Stomach (tissue), 9 donors: ENCODE measurements around the gene AANAT. TPM values are rescaled to one million over a fixed set of nuclear protein-coding genes. Genes with fewer than 3 reads are reported as not detected.

ENCODE experiments used
- DNase-seq, 2 donors: peaks; one replicate each; pipeline versions ENCODE4 v3.0.0 to v3.0.0-alpha.2; 2013 to 2019
- H3K27ac ChIP-seq, 5 donors: fragments of 200-600 bp in 4 of 5; sonication (generic) in 4 of 5; one replicate each; pipeline ENCODE4 v1.5.1; 2013 to 2019; ENCODE audit warnings: mild to moderate bottlenecking in 1 of 5, moderate library complexity in 1 of 5
- H3K27me3 ChIP-seq, 3 donors: fragments of 200-600 bp; sonication (generic); one replicate each; pipeline ENCODE4 v1.5.1; 2017 to 2019; ENCODE audit warnings: mixed run types in 1 of 3
- H3K36me3 ChIP-seq, 4 donors: fragments of 200-600 bp; sonication (generic); 1 replicate in 3 of 4; 2 replicates in 1 of 4; pipeline ENCODE4 v1.5.1; 2016 to 2019
- H3K4me1 ChIP-seq, 4 donors: fragments of 200-600 bp; sonication (generic); one replicate each; pipeline ENCODE4 v1.5.1; 2016 to 2019
- H3K4me3 ChIP-seq, 4 donors: fragments of 200-600 bp; sonication (generic) in 3 of 4; one replicate each; pipeline ENCODE4 v1.5.1; 2016 to 2019; ENCODE audit warnings: mild to moderate bottlenecking in 1 of 4
- H3K9me3 ChIP-seq, 4 donors: fragments of 200-600 bp; sonication (generic); one replicate each; pipeline ENCODE4 v1.5.1; 2016 to 2019
- EP300 ChIP-seq: sonication (generic); formaldehyde crosslinking; IDR thresholded peaks from one replicate; pipeline ENCODE4 v1.6.1; 2017; ENCODE audit warnings: antibody characterized with exemption
- POLR2A ChIP-seq, 4 donors: fragments of 450-650 bp; IDR thresholded peaks; one replicate each; pipeline ENCODE4 v1.6.1; 2016; ENCODE audit warnings: antibody characterized with exemption in 4 of 4, control low read depth in 2 of 4, mild to moderate bottlenecking in 1 of 4, moderate library complexity in 1 of 4
- POLR2AphosphoS5 ChIP-seq, 3 donors: sonication (generic); formaldehyde crosslinking; IDR thresholded peaks; one replicate each; pipeline ENCODE4 v1.6.1; 2016; ENCODE audit warnings: antibody characterized with exemption in 3 of 3
- WGBS, 5 donors: extraction: QIAGEN DNeasy Blood & Tissue Kit in 3 of 5; methylation state at CpG; one replicate each; pipeline versions ENCODE4 v1.1.5 to v1.1.7; 2013 to 2018; 5-methylcytosine and 5-hydroxymethylcytosine counted together
- intact Hi-C: fragments of 100-400 bp; cut with DNase I; formaldehyde crosslinking; loops from one replicate; pipeline ENCODE4 v1.15.1; 2023; ENCODE audit warnings: low total_unique reads
- polyA plus RNA-seq, 3 donors: library from polyadenylated mRNA; stranded (reverse); fragments of 200-250 nt; gene quantifications; one replicate each; pipeline ENCODE4 v1.2.3, GENCODE V29; 2013
- total RNA-seq, 5 donors: library from RNA; depleted of rRNA; stranded (reverse); fragments of >200 nt; gene quantifications; one replicate each; pipeline versions ENCODE4 v1.1.0 to v1.2.3, GENCODE V29; 2014 to 2016
- TF ChIP-seq, protein P1 (sequence below), 7 experiments: fragments of 450-650 bp in 4 of 7; fragments of 200-600 bp in 3 of 7; sonication (generic) in 3 of 7; IDR thresholded peaks; one replicate each; pipeline ENCODE4 v1.5.1; 2016 to 2019; ENCODE audit warnings: antibody characterized with exemption in 7 of 7, control low read depth in 2 of 7, mild to moderate bottlenecking in 1 of 7
- donor health status: healthy with polysubstance abuse.
- donor health status: Bipolar disorder and iron deficiency.
- donor health status: healthy.

Gene AANAT
- total and polyA plus RNA-seq, 8 donors: 0.44 TPM; not detected in 7

DNA sequence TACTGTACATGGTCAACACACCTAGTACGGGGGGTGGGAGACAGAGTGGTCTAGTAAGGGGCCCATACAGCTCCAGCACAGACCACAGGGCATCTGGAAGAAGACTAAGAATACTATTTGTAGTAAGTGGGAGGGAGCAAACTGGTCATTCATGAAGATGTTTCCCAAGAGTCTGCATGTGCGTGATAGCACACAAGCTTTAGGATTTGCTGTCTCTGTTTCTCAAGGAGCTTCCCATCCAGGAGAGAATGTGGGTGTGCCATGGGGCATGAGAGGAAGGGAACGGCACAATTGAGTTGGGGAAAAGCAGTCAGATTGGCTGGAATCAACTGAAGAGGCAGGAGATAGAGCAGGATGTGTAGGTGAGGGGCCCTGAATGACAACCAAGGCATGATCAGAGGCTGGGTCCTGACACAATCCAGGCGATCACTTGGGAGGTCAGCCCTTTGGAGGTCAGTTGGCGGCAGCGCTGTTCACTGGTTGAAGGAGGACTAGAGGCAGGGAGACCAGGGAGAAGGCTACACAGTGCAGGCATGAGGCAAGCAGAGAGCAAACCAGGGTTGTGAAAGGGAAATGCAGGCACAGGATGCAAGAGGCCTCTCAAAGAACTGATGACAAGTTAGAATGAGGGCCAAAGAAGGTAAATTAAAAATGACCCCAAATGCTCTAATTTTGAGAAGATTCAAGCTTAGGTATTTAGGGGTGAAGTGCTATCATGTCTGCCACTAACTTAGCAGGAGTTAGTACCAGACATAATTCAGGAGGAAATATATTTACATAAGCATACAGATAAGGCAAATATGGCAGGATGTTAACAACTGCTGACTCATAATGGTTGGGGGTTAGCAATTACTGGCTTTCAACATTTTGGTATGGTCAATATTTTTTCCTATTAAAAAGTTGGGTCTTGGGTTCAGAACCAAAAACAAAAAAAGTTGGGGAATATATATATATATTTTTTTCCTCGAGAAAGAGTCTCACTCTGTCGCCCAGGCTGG, 24.8 kb upstream of the AANAT start:
- Histone ChIP-seq H3K4me1 (peaks cover 22 to 72% (median 38%) of the 10 kb centered on the region in 4 donors), H3K27me3 (no peaks in the 10 kb centered on the region), H3K9me3 (no peaks in the 10 kb centered on the region), H3K27ac (no peak overlapping the region), H3K4me3 (no peak overlapping the region), H3K36me3 (no peaks in the 10 kb centered on the region)
- intact Hi-C loops: no loop called here
- TF ChIP-seq EP300: no peak
- no peak for TF ChIP-seq POLR2AphosphoS5 (IDR thresholded peaks at IDR 0.05)
- WGBS, 5 donors: 91 to 94% (median 93%) methylated on average over 8 of the region's 8 CpGs
- no peak for DNase-seq

DNA sequence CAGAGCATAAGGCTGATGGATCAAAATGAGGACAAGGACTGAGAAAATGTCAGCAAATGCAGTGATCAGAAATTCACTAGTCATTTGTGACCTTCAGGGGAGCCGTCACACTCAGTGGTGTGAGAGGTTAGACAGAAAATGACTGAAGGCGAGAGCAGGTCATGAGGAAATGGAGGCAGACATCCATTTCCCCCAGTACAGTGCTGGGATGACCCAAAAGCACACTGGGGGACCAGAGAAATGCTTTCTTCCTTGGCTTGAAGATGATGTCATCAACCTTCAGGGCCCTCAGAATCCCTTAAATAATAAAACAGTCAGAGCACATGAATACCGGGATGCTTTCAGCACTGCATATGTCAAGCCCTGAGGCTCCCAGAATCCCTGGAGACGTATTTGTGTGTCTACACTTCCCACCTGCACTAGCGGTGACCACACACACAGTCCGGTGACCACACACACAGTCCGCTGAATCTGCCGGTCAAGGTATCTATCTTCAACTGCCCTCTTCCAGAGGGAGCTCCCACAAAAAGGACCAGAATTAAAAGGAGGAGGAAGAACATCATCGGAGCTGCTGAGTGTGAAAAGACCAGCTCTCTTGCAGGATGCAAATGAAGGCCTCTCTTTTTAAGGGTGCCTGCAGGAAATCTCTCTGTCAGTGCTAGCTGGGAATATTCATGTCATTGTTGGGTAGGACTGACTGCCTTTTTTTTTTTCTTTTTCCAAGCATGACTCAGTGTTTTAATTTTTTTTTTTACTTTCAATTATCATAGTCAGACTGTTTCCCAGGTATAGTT, 22.7 kb upstream of the AANAT start:
- WGBS, 5 donors: 80 to 89% (median 86%) methylated on average over 9 of the region's 9 CpGs

DNA sequence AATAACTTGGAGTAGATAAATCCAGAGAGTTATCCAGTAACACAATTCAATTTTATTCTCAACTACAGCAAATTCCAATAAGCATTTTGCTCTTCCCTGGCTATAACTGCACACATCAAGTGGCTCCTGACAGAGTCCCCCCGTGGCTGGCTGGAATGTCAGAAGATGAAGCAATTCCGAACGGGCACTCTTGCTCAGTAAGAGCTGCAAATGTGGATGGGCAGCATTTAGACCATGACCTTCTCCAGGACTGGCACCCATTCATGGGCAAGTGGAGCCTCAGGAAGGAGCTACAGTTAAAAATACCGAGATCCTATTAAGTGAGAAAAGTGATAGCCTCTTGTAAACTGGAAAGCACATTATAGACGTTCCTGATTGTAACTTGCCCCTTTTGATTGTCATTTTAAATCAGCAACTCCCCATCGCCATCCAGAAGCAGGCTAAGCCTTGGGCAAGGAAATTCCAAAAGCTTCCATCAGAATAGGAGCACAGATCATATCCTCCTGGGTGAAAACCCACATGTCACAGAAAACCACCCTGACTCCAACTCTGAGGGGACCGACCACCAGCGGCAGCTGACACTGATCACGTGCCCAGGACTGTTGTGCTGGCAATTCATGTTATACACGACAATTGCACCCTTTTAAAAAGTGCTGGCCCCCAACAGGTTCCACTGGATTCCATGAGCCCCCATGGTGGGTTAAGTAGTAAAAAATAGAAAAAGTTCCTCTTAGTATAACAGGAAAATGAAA, 21.5 kb upstream of the AANAT start:
- no peaks in the 10 kb centered on the region for H3K9me3 ChIP-seq
- no peaks in the 10 kb centered on the region for H3K36me3 ChIP-seq
- H3K27me3 ChIP-seq: no peaks in the 10 kb centered on the region
- H3K4me3 ChIP-seq: no peak overlapping the region
- intact Hi-C loops: no loop called here
- no peak for TF ChIP-seq POLR2AphosphoS5 (IDR thresholded peaks at IDR 0.05)
- TF ChIP-seq, protein P1, sequence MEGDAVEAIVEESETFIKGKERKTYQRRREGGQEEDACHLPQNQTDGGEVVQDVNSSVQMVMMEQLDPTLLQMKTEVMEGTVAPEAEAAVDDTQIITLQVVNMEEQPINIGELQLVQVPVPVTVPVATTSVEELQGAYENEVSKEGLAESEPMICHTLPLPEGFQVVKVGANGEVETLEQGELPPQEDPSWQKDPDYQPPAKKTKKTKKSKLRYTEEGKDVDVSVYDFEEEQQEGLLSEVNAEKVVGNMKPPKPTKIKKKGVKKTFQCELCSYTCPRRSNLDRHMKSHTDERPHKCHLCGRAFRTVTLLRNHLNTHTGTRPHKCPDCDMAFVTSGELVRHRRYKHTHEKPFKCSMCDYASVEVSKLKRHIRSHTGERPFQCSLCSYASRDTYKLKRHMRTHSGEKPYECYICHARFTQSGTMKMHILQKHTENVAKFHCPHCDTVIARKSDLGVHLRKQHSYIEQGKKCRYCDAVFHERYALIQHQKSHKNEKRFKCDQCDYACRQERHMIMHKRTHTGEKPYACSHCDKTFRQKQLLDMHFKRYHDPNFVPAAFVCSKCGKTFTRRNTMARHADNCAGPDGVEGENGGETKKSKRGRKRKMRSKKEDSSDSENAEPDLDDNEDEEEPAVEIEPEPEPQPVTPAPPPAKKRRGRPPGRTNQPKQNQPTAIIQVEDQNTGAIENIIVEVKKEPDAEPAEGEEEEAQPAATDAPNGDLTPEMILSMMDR (IDR thresholded peaks at IDR 0.05): no peak
- no peak for DNase-seq
- WGBS, 5 donors: 69 to 77% (median 76%) methylated on average over 10 of the region's 10 CpGs
- peak overlapping the region in 2 of 5 donors; percentile 8 to 52 for H3K27ac ChIP-seq
- H3K4me1 ChIP-seq: peaks cover 20 to 70% (median 32%) of the 10 kb centered on the region in 4 donors

More for the DNA sequence above, 22.7 kb upstream of the AANAT start:
- intact Hi-C loops: no loop called here
- TF ChIP-seq, protein P1 (IDR thresholded peaks at IDR 0.05): no peak
- no peak for TF ChIP-seq EP300
- TF ChIP-seq POLR2A (IDR thresholded peaks at IDR 0.05): no peak
- TF ChIP-seq POLR2AphosphoS5 (IDR thresholded peaks at IDR 0.05): no peak
- Histone ChIP-seq H3K27me3 (no peaks in the 10 kb centered on the region), H3K4me1 (peaks cover 14 to 72% (median 32%) of the 10 kb centered on the region in 4 donors), H3K4me3 (no peak overlapping the region), H3K36me3 (no peaks in the 10 kb centered on the region), H3K27ac (no peak overlapping the region), H3K9me3 (no peaks in the 10 kb centered on the region)
- DNase-seq: no peak

DNA sequence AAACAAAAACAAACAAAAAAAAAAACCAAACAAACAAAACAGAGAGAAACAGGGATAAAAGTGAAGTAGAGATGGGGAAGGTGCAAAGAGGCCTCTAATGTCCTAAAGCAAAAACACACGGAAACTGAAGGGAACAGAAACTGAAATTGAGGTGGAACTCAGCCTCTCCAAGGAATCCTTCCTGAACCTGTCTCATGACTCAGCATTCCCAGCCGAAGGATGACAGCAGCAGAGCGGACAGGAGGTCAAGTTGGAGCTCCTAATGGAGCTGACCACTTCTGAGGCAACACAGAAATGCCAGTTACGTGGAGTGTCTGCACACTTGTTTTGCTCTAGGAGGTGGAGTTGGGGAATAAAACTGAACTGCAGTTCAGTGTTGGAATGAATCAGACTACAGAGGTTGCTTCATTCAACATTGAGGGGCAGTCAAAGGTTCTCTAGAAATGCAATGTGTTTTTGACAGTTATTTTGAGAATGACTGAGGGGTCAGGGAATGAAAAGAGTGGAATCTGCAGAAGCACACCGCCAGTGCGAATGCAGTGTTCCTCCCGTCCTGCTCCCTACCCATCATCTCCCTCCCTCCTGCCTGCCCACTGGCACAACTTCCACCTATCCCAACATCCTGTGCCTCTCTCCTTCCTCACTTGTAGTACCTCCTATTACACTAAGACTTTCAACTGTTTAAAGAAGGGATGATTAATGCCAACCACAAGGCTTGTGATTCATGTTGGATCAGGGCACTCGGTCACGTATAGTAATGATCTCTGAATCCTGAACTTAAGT, 20.8 kb upstream of the AANAT start:
- DNase-seq: peak; percentile 42
- 55 to 62% (median 58%) methylated on average over 9 of the region's 9 CpGs for WGBS, 5 donors
- Histone ChIP-seq H3K9me3 (no peaks in the 10 kb centered on the region), H3K27ac (peak overlapping the region in 4 of 5 donors; percentile 10 to 52 (median 32)), H3K4me3 (no peak overlapping the region), H3K36me3 (no peaks in the 10 kb centered on the region), H3K4me1 (peaks cover 25 to 76% (median 39%) of the 10 kb centered on the region in 4 donors), H3K27me3 (no peaks in the 10 kb centered on the region)
- intact Hi-C loops: no loop called here
- no peak for TF ChIP-seq POLR2A (IDR thresholded peaks at IDR 0.05)
- TF ChIP-seq POLR2AphosphoS5 (IDR thresholded peaks at IDR 0.05): peak in 1 of 3 donors; percentile 63
